Germinal center (tissue), 1 donor: ENCODE data around the gene ARG1.

ENCODE experiments used
- DNase-seq: peaks from one replicate; pipeline ENCODE4 v3.0.0; 2012; ENCODE audit warnings: mixed read lengths, low spot score

ARG1 gene

GRCh38 chr6:131586543-131586942 is 13.5 kb downstream of the ARG1 start:
- no peak for DNase-seq

- no peak for DNase-seq
Observed at GRCh38 chr6:131587909-131588308, 14.9 kb downstream of the ARG1 start.

- no peak for DNase-seq
Observed at GRCh38 chr6:131588643-131589042, 15.6 kb downstream of the ARG1 start.

GRCh38 chr6:131592935-131593334 is 19.9 kb downstream of the ARG1 start:
- DNase-seq = no peak

- no peak for DNase-seq
Observed at GRCh38 chr6:131594074-131594473, 21.0 kb downstream of the ARG1 start.

- no peak for DNase-seq
Observed at GRCh38 chr6:131597446-131597845, 24.4 kb downstream of the ARG1 start.

- DNase-seq = no peak
Observed at GRCh38 chr6:131600716-131601115, 27.7 kb downstream of the ARG1 start.

GRCh38 chr6:131602781-131603312 is 29.8 kb downstream of the ARG1 start:
- no peak for DNase-seq

GRCh38 chr6:131613296-131613925 is 40.4 kb downstream of the ARG1 start:
- DNase-seq = no peak

- no peak for DNase-seq
Observed at GRCh38 chr6:131615275-131615674, 42.2 kb downstream of the ARG1 start.

GRCh38 chr6:131627724-131628682 is 55.0 kb downstream of the ARG1 start, which contains the start of gene MED23:
MED23 (minus strand) TSS chr6:131628242; CDS start chr6:131628049, 193 bp downstream.
- peak; percentile 90 for DNase-seq

- DNase-seq = no peak
Observed at GRCh38 chr6:131628726-131629125, 55.7 kb downstream of the ARG1 start.

GRCh38 chr6:131629651-131630050 is 56.6 kb downstream of the ARG1 start:
- no peak for DNase-seq

- DNase-seq = no peak
Observed at GRCh38 chr6:131631625-131632289, 58.7 kb downstream of the ARG1 start.
